Gastroesophageal sphincter (tissue), 4 donors: ENCODE results near the gene EEA1. TPM values are rescaled to one million over a fixed set of nuclear protein-coding genes. Genes with fewer than 3 reads are reported as not detected.

Experiments
- ATAC-seq: fragments of 150-250 bp; one replicate; pipeline ENCODE4 v1.9.1; 2016; ENCODE audit warnings: mild to moderate bottlenecking, moderate library complexity
- H3K27ac ChIP-seq, 4 donors: fragments of 200-600 bp; sonication (generic) in 3 of 4; 1 replicate in 3 of 4; 2 replicates in 1 of 4; pipeline ENCODE4 v1.5.1; 2016 to 2019
- H3K27me3 ChIP-seq: fragments of 200-600 bp; sonication (generic); one replicate; pipeline ENCODE4 v1.5.1; 2019
- H3K36me3 ChIP-seq, 2 donors: fragments of 200-600 bp; sonication (generic); one replicate each; pipeline ENCODE4 v1.5.1; 2019; ENCODE audit warnings: control low read depth in 1 of 2
- H3K4me1 ChIP-seq, 3 donors: fragments of 200-600 bp; sonication (generic); 1 replicate in 2 of 3; 2 replicates in 1 of 3; pipeline ENCODE4 v1.5.1; 2016 to 2019; ENCODE audit warnings: control low read depth in 2 of 3
- H3K4me3 ChIP-seq, 2 donors: fragments of 200-600 bp; sonication (generic); one replicate each; pipeline ENCODE4 v1.5.1; 2019; ENCODE audit warnings: mild to moderate bottlenecking in 1 of 2, moderate library complexity in 1 of 2
- H3K9me3 ChIP-seq, 3 donors: fragments of 200-600 bp; sonication (generic); one replicate each; pipeline ENCODE4 v1.5.1; 2017 to 2019; ENCODE audit warnings: control low read depth in 2 of 3
- EP300 ChIP-seq: sonication (generic); formaldehyde crosslinking; IDR thresholded peaks from one replicate; pipeline ENCODE4 v1.6.1; 2017; ENCODE audit warnings: antibody characterized with exemption, mild to moderate bottlenecking
- POLR2A ChIP-seq, 2 donors: fragments of 450-650 bp; IDR thresholded peaks; one replicate each; pipeline ENCODE4 v1.6.1; 2017; ENCODE audit warnings: antibody characterized with exemption in 2 of 2, mild to moderate bottlenecking in 2 of 2, moderate library complexity in 1 of 2
- POLR2AphosphoS5 ChIP-seq: sonication (generic); formaldehyde crosslinking; IDR thresholded peaks from one replicate; pipeline ENCODE4 v1.6.1; 2017; ENCODE audit warnings: antibody characterized with exemption
- WGBS, 2 donors: methylation state at CpG; one replicate each; pipeline ENCODE4 v1.1.5; 2018; ENCODE audit warnings: low coverage in 1 of 2; 5-methylcytosine and 5-hydroxymethylcytosine counted together
- total RNA-seq, 4 donors: library from RNA; depleted of rRNA; stranded (reverse); fragments of >200 nt; gene quantifications; one replicate each; pipeline ENCODE4 v1.1.0, GENCODE V29; 2016
- TF ChIP-seq, protein P1 (sequence below), 4 experiments: fragments of 200-600 bp in 2 of 4; fragments of 450-650 bp in 2 of 4; sonication (generic) in 1 of 4; IDR thresholded peaks; one replicate each; pipeline ENCODE4 v1.5.1; 2017 to 2019; ENCODE audit warnings: antibody characterized with exemption in 4 of 4, mild to moderate bottlenecking in 2 of 4, moderate library complexity in 2 of 4

Gene EEA1
- total RNA-seq, 4 donors from 2014 or later = 25.0 to 37.1 (median 30.4) TPM

DNA sequence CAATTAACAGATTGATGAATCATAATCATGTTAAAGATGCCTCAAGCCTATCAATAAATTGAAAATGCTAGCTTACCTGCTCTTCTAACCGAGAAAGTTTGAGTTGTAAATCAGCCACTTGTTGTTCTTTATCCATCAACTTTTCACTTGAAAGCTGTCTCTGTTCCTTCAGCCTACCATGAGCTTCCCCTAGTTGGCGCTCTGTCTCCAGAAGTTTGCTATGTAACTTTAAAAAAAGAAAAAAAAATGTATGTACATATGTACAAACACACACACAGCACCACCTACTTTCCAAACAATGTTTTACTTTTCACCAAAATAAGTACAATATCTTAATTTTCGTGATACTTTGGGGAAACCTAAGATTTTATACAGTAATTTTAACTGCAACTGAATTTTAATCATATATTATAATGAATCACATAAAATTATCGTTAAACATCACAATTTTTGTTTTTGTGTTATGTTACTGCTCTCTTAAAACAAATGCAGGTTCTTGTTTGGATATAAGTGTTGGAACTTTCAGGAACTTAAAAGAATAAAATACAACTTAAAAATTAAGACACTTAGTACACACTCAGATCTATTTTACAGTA lies 101.2 kb downstream of the EEA1 start:
- Histone ChIP-seq H3K4me1 (no peaks in the 10 kb centered on the region), H3K27me3 (no peaks in the 10 kb centered on the region), H3K9me3 (no peaks in the 10 kb centered on the region), H3K36me3 (peaks cover 0 to 47% of the 10 kb centered on the region in 2 donors), H3K4me3 (no peak overlapping the region), H3K27ac (no peak overlapping the region)
- TF ChIP-seq, protein P1, sequence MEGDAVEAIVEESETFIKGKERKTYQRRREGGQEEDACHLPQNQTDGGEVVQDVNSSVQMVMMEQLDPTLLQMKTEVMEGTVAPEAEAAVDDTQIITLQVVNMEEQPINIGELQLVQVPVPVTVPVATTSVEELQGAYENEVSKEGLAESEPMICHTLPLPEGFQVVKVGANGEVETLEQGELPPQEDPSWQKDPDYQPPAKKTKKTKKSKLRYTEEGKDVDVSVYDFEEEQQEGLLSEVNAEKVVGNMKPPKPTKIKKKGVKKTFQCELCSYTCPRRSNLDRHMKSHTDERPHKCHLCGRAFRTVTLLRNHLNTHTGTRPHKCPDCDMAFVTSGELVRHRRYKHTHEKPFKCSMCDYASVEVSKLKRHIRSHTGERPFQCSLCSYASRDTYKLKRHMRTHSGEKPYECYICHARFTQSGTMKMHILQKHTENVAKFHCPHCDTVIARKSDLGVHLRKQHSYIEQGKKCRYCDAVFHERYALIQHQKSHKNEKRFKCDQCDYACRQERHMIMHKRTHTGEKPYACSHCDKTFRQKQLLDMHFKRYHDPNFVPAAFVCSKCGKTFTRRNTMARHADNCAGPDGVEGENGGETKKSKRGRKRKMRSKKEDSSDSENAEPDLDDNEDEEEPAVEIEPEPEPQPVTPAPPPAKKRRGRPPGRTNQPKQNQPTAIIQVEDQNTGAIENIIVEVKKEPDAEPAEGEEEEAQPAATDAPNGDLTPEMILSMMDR (IDR thresholded peaks at IDR 0.05) = peak in 3 of 4 experiments; percentile 11 to 47 (median 18)
- TF ChIP-seq POLR2AphosphoS5 = no peak
- 81 to 86% methylated on average over 4 of the region's 4 CpGs for WGBS, 2 donors
- no peak for ATAC-seq

DNA sequence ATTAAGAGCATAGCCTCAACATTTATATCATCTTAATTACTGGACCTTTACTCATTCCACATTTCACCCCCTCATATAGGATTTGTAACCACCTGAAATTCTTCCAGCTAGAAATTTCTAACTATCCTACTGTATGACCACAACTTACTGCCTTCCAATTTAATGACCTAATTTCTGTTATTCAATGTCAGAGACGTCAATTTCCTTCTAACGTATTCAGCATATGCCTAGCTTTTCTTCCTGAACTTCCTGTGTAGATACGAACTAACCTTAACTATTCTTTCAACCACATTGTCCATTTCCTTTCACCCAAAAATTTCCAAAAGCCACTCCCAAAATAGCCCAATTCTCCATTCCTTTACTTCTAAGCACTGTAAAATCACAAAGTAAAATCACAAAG lies 108.0 kb downstream of the EEA1 start:
- H3K4me1 ChIP-seq = no peaks in the 10 kb centered on the region
- 72 to 87% methylated on average over 3 of the region's 3 CpGs for WGBS, 2 donors
- ATAC-seq = no peak
- no peaks in the 10 kb centered on the region for H3K27me3 ChIP-seq
- H3K9me3 ChIP-seq = no peaks in the 10 kb centered on the region
- TF ChIP-seq EP300 = no peak
- no peak for TF ChIP-seq POLR2A (IDR thresholded peaks at IDR 0.05)
- TF ChIP-seq, protein P1 (IDR thresholded peaks at IDR 0.05) = no peak
- no peak for TF ChIP-seq POLR2AphosphoS5
- H3K36me3 ChIP-seq = peaks cover 0 to 42% of the 10 kb centered on the region in 2 donors
- H3K27ac ChIP-seq = no peak overlapping the region
- H3K4me3 ChIP-seq = no peak overlapping the region

DNA sequence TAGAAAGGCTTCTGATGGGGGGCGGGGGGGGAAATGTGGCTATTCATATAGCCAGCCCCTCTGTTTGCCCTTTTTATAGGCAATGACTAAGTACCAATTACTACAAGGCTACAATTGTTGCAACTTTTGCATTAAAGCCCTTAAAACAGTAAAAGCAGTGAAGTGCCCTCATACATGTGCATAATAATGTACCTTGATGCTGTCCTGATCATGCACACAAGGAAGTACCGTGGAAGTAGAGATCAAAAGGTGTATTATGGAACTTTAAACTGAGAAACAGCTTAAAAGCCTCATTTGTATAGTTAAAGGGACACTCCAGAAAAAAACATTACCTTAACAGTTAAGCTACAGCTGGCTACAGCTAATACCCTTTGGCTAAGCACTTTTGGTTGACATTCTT lies 114.5 kb downstream of the EEA1 start:
- no peak for ATAC-seq
- TF ChIP-seq POLR2A (IDR thresholded peaks at IDR 0.05) (no peak), EP300 (no peak), POLR2AphosphoS5 (no peak)
- TF ChIP-seq, protein P1 (IDR thresholded peaks at IDR 0.05) = no peak
- Histone ChIP-seq H3K27me3 (no peaks in the 10 kb centered on the region), H3K27ac (no peak overlapping the region), H3K9me3 (no peaks in the 10 kb centered on the region), H3K4me3 (no peak overlapping the region), H3K4me1 (no peaks in the 10 kb centered on the region), H3K36me3 (peaks cover 0 to 53% of the 10 kb centered on the region in 2 donors)
- 62 to 92% methylated on average over 2 of the region's 2 CpGs for WGBS, 2 donors

DNA sequence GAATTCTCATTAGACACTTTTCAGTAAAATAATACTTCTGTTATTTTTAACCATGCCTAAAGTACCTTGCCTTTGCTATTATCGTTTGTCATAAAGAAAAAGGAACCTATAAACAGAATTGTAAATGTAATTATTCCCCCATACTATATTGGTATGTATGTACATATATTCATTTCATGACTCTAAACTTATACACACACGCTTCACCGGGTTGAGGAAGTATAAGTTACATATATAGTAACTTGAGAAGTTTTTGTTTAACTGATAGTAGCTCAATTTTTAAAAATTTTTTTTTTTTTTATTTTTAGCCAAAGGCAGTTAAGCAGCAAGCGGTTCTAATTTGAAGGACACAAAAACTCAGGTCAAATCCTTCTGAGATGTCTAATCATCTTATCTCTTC lies 118.7 kb downstream of the EEA1 start:
- Histone ChIP-seq H3K27me3 (no peaks in the 10 kb centered on the region), H3K9me3 (no peaks in the 10 kb centered on the region), H3K27ac (no peak overlapping the region), H3K4me3 (no peak overlapping the region), H3K4me1 (no peaks in the 10 kb centered on the region), H3K36me3 (peaks cover 0 to 64% of the 10 kb centered on the region in 2 donors)
- WGBS, 2 donors = 83 to 93% methylated on average over 4 of the region's 4 CpGs
- ATAC-seq = no peak
- TF ChIP-seq, protein P1 (IDR thresholded peaks at IDR 0.05) = no peak
- TF ChIP-seq POLR2A (IDR thresholded peaks at IDR 0.05) (no peak), POLR2AphosphoS5 (no peak), EP300 (no peak)

DNA sequence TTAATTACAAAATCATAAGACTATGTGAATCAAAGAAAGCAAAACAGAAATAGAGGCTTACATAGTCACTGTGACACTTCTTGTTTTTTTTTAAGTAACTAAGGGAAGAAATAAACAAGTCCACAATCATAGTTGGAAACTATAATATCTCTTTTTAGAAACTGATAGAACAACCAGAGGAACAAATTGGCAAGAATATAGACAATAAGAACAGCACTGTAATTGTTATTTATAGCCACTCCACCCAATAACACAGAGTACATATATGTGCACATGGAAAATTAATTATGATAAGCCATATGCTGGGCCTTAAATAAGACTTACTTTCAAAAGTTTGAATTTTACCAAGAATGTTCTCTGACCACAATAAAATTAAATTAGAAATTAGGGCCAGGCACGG lies 125.2 kb downstream of the EEA1 start:
- Histone ChIP-seq H3K27me3 (no peaks in the 10 kb centered on the region), H3K4me3 (no peak overlapping the region), H3K9me3 (no peaks in the 10 kb centered on the region), H3K27ac (no peak overlapping the region), H3K4me1 (no peaks in the 10 kb centered on the region), H3K36me3 (peaks cover 0 to 70% of the 10 kb centered on the region in 2 donors)
- TF ChIP-seq, protein P1 (IDR thresholded peaks at IDR 0.05) = no peak
- TF ChIP-seq POLR2AphosphoS5 (no peak), EP300 (no peak), POLR2A (IDR thresholded peaks at IDR 0.05) (no peak)
- ATAC-seq = no peak
- 100% methylated on average over 1 of the region's 1 CpG for WGBS, 2 donors
